GM21360 (cell line): ENCODE results near the gene NCAPG.
A peak's percentile ranks its signal among the peaks of the same experiment; 100 is the strongest.
"Not testable (repeated sequence)": the region's sequence is repeated elsewhere in the genome, so short reads cannot be mapped to it uniquely, and the experiment has no call there.

Experiments
- ATAC-seq: cut with Tn5 transposase; IDR thresholded peaks from one replicate; pipeline ENCODE4 v1.9.1; 2021; ENCODE audit warnings: mild to moderate bottlenecking, moderate library complexity; ENCODE audit not compliant: unreplicated experiment

Gene NCAPG

GRCh38 chr4:17787315-17787714 is 23.5 kb upstream of the NCAPG start:
- ATAC-seq, result no peak

- ATAC-seq, result no peak
These were observed 21.8 kb upstream of the NCAPG start for GRCh38 chr4:17788956-17789355.

- no peak for ATAC-seq
These were observed 16.0 kb upstream of the NCAPG start for GRCh38 chr4:17794730-17795129.

- ATAC-seq, result no peak
These were observed 13.0 kb upstream of the NCAPG start for GRCh38 chr4:17797808-17798207.

GRCh38 chr4:17805580-17806155 is 5.1 kb upstream of the NCAPG start:
- ATAC-seq, result no peak

GRCh38 chr4:17807446-17807845 is 3.3 kb upstream of the NCAPG start:
- no peak for ATAC-seq

- ATAC-seq, result no peak
These were observed 1.1 kb upstream of the NCAPG start for GRCh38 chr4:17809667-17810066.

- ATAC-seq, result peak; percentile 25
These were observed 362 bp downstream of the NCAPG start for GRCh38 chr4:17811078-17811603.

GRCh38 chr4:17812125-17812524 is 1.3 kb downstream of the NCAPG start:
- ATAC-seq, result no peak

GRCh38 chr4:17812801-17813200 is 2.0 kb downstream of the NCAPG start:
- no peak for ATAC-seq

GRCh38 chr4:17814140-17814539 is 3.4 kb downstream of the NCAPG start:
- ATAC-seq, result no peak

GRCh38 chr4:17816142-17816541 is 5.4 kb downstream of the NCAPG start:
- ATAC-seq, result no peak

- ATAC-seq, result peak; percentile 74
These were observed 6.2 kb downstream of the NCAPG start for GRCh38 chr4:17817027-17817426.

- ATAC-seq, result no peak
These were observed 13.3 kb downstream of the NCAPG start for GRCh38 chr4:17823871-17824669.

- no peak for ATAC-seq
These were observed 35.5 kb downstream of the NCAPG start for GRCh38 chr4:17846266-17846665.

GRCh38 chr4:17850295-17850694 is 39.5 kb downstream of the NCAPG start:
- not testable (repeated sequence) for ATAC-seq

- no peak for ATAC-seq
These were observed 41.2 kb downstream of the NCAPG start for GRCh38 chr4:17851959-17852358.

- no peak for ATAC-seq
These were observed 43.3 kb downstream of the NCAPG start for GRCh38 chr4:17854036-17854435.

- no peak for ATAC-seq
These were observed 49.1 kb downstream of the NCAPG start for GRCh38 chr4:17859793-17860406.

- not testable (repeated sequence) for ATAC-seq
These were observed 51.1 kb downstream of the NCAPG start for GRCh38 chr4:17861906-17862305.

GRCh38 chr4:17865866-17866363 is 55.1 kb downstream of the NCAPG start:
- ATAC-seq, result no peak

GRCh38 chr4:17866810-17867209 is 56.0 kb downstream of the NCAPG start:
- ATAC-seq, result no peak
